Right kidney (tissue), 1 donor: Measurements from ENCODE around the gene RRBP1.
"Not testable (repeated sequence)": the region's sequence is repeated elsewhere in the genome, so short reads cannot be mapped to it uniquely, and the experiment has no call there.

ENCODE experiments used
- DNase-seq: peaks from one replicate; pipeline ENCODE4 v3.0.0-alpha.2; 2016

Gene RRBP1

GRCh38 chr20:17709361-17710293 is 27.6 kb upstream of the RRBP1 start:
- no peak for DNase-seq

- no peak for DNase-seq
Observed at GRCh38 chr20:17708675-17709360, 26.8 kb upstream of the RRBP1 start.

GRCh38 chr20:17707951-17708350 is 25.9 kb upstream of the RRBP1 start:
- DNase-seq, result not testable (repeated sequence)

GRCh38 chr20:17706632-17707031 is 24.6 kb upstream of the RRBP1 start:
- DNase-seq, result no peak

- no peak for DNase-seq
Observed at GRCh38 chr20:17705916-17706315, 23.9 kb upstream of the RRBP1 start.

- no peak for DNase-seq
Observed at GRCh38 chr20:17704589-17705317, 22.7 kb upstream of the RRBP1 start.

GRCh38 chr20:17701826-17702225 is 19.8 kb upstream of the RRBP1 start:
- no peak for DNase-seq

- DNase-seq, result no peak
Observed at GRCh38 chr20:17700637-17701036, 18.6 kb upstream of the RRBP1 start.

GRCh38 chr20:17699931-17700351 is 17.9 kb upstream of the RRBP1 start, which contains the start of gene BANF2:
Gene BANF2 (plus strand): TSS chr20:17699966. CDS start chr20:17725026, 25,060 bp downstream.
- no peak for DNase-seq

GRCh38 chr20:17698384-17698783 is 16.3 kb upstream of the RRBP1 start:
- no peak for DNase-seq

GRCh38 chr20:17697171-17697570 is 15.1 kb upstream of the RRBP1 start:
- DNase-seq, result no peak

- DNase-seq, result no peak
Observed at GRCh38 chr20:17696287-17696686, 14.2 kb upstream of the RRBP1 start.

GRCh38 chr20:17694767-17695166 is 12.7 kb upstream of the RRBP1 start:
- no peak for DNase-seq

GRCh38 chr20:17693444-17694001 is 11.5 kb upstream of the RRBP1 start:
- DNase-seq, result no peak

- no peak for DNase-seq
Observed at GRCh38 chr20:17691758-17692157, 9.7 kb upstream of the RRBP1 start.

GRCh38 chr20:17690144-17690543 is 8.1 kb upstream of the RRBP1 start:
- no peak for DNase-seq

- no peak for DNase-seq
Observed at GRCh38 chr20:17688965-17689364, 6.9 kb upstream of the RRBP1 start.

- no peak for DNase-seq
Observed at GRCh38 chr20:17687800-17688199, 5.8 kb upstream of the RRBP1 start.

- DNase-seq, result no peak
Observed at GRCh38 chr20:17685168-17685567, 3.1 kb upstream of the RRBP1 start.

GRCh38 chr20:17684077-17684888 is 2.2 kb upstream of the RRBP1 start:
- DNase-seq, result no peak
